Measurements from ENCODE around the gene LHX2. TPM values are rescaled to one million over a fixed set of nuclear protein-coding genes. Genes with fewer than 3 reads are reported as not detected.
"Not testable (repeated sequence)": the region's sequence is repeated elsewhere in the genome, so short reads cannot be mapped to it uniquely, and the experiment has no call there.

Gene LHX2
- total RNA-seq, 3 donors from 2014 or later (not counting 1 experiment from before 2014, with no cell fraction given), result not detected

DNA sequence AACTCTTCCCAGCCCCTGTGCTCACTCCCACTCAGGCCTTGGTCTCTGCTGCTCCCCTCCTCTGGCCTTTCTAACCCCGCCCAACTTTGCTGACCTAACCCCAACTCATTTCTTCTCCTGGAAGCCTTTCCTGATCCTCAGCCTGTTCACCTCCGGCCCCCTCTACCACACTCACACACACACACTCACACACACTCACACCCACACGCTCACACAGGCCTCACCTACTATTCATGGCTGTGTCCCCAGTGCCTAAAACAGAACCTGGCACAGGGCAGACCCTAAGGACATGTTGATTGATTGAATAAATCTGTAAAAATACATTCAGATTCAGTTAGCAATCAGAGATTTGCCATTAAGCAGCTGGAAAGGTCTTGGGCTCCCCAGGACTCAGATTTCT lies 28.5 kb upstream of the LHX2 start:
- intact Hi-C loops (cut with micrococcal nuclease), result no loop called here
- Histone ChIP-seq H3K27me3 (ENCODE audit: control insufficient read depth, insufficient read depth, low read length) (no peaks in the 10 kb centered on the region), H3K27ac (ENCODE audit: low read length) (no peak overlapping the region), H3K4me1 (ENCODE audit: control insufficient read depth, insufficient read depth, low read length) (no peaks in the 10 kb centered on the region), H3K9me3 (ENCODE audit: control insufficient read depth, insufficient read depth, low read length) (no peaks in the 10 kb centered on the region), H3K36me3 (ENCODE audit: control insufficient read depth, insufficient read depth, low read length) (no peaks in the 10 kb centered on the region), H3K4me3 (ENCODE audit: low read length) (no peak overlapping the region)
- ATAC-seq, result no peak
- Mint-ChIP-seq H3K27ac (no peak overlapping the region), H3K36me3 (no peaks in the 10 kb centered on the region), H3K27me3 (ENCODE audit: low read depth in 2 of 2) (peaks cover 36 to 45% of the 10 kb centered on the region in 2 donors), H3K9me3 (no peaks in the 10 kb centered on the region), H3K4me3 (no peak overlapping the region), H3K4me1 (no peaks in the 10 kb centered on the region)
- no peak for DNase-seq
- no peak for TF ChIP-seq CTCF (IDR thresholded peaks at IDR 0.05)
- 70% methylated on average over 3 of the region's 3 CpGs for WGBS (ENCODE audit: insufficient coverage)

GRCh38 chr9:123984802-123985201 lies 26.8 kb upstream of the LHX2 start:
- Histone ChIP-seq H3K27me3 (ENCODE audit: control insufficient read depth, insufficient read depth, low read length) (no peaks in the 10 kb centered on the region), H3K9me3 (ENCODE audit: control insufficient read depth, insufficient read depth, low read length) (no peaks in the 10 kb centered on the region), H3K36me3 (ENCODE audit: control insufficient read depth, insufficient read depth, low read length) (no peaks in the 10 kb centered on the region), H3K4me3 (ENCODE audit: low read length) (no peak overlapping the region), H3K4me1 (ENCODE audit: control insufficient read depth, insufficient read depth, low read length) (no peaks in the 10 kb centered on the region), H3K27ac (ENCODE audit: low read length) (no peak overlapping the region)
- no peak for DNase-seq
- WGBS (ENCODE audit: insufficient coverage), result 79% methylated on average over 3 of the region's 3 CpGs
- no peak overlapping the region for H3K4me3 Mint-ChIP-seq
- no peaks in the 10 kb centered on the region for H3K36me3 Mint-ChIP-seq
- H3K27me3 Mint-ChIP-seq (ENCODE audit: low read depth in 2 of 2), result peaks cover 35 to 42% of the 10 kb centered on the region in 2 donors
- intact Hi-C loops (cut with micrococcal nuclease), result no loop called here
- no peak for ATAC-seq
- no peak for TF ChIP-seq CTCF (IDR thresholded peaks at IDR 0.05)
- no peaks in the 10 kb centered on the region for H3K9me3 Mint-ChIP-seq
- H3K27ac Mint-ChIP-seq, result no peak overlapping the region
- no peaks in the 10 kb centered on the region for H3K4me1 Mint-ChIP-seq

- Histone ChIP-seq H3K27ac (ENCODE audit: low read length) (no peak overlapping the region), H3K36me3 (ENCODE audit: control insufficient read depth, insufficient read depth, low read length) (no peaks in the 10 kb centered on the region), H3K4me1 (ENCODE audit: control insufficient read depth, insufficient read depth, low read length) (no peaks in the 10 kb centered on the region), H3K27me3 (ENCODE audit: control insufficient read depth, insufficient read depth, low read length) (no peaks in the 10 kb centered on the region), H3K4me3 (ENCODE audit: low read length) (no peak overlapping the region), H3K9me3 (ENCODE audit: control insufficient read depth, insufficient read depth, low read length) (no peaks in the 10 kb centered on the region)
- Mint-ChIP-seq H3K36me3 (no peaks in the 10 kb centered on the region), H3K27me3 (ENCODE audit: low read depth in 2 of 2) (peaks cover 34 to 42% of the 10 kb centered on the region in 2 donors), H3K4me1 (no peaks in the 10 kb centered on the region), H3K9me3 (no peaks in the 10 kb centered on the region), H3K4me3 (no peak overlapping the region), H3K27ac (no peak overlapping the region)
- 69% methylated on average over 4 of the region's 4 CpGs for WGBS (ENCODE audit: insufficient coverage)
- DNase-seq, result no peak
- intact Hi-C loops (cut with micrococcal nuclease), result no loop called here
- ATAC-seq, result no peak
- no peak for TF ChIP-seq CTCF (IDR thresholded peaks at IDR 0.05)
Measured at GRCh38 chr9:123985869-123986268, 25.7 kb upstream of the LHX2 start.

GRCh38 chr9:123990427-123990826 lies 21.1 kb upstream of the LHX2 start:
- Histone ChIP-seq H3K4me3 (ENCODE audit: low read length) (no peak overlapping the region), H3K4me1 (ENCODE audit: control insufficient read depth, insufficient read depth, low read length) (no peaks in the 10 kb centered on the region), H3K9me3 (ENCODE audit: control insufficient read depth, insufficient read depth, low read length) (no peaks in the 10 kb centered on the region), H3K27me3 (ENCODE audit: control insufficient read depth, insufficient read depth, low read length) (peaks cover 2% of the 10 kb centered on the region), H3K27ac (ENCODE audit: low read length) (no peak overlapping the region), H3K36me3 (ENCODE audit: control insufficient read depth, insufficient read depth, low read length) (no peaks in the 10 kb centered on the region)
- intact Hi-C loops (cut with micrococcal nuclease), result loop anchor here (2.0 kb wide), 1 partner anchor 16 kb away; no protein-coding TSS in a partner anchor
- Mint-ChIP-seq H3K4me3 (no peak overlapping the region), H3K9me3 (no peaks in the 10 kb centered on the region), H3K27me3 (ENCODE audit: low read depth in 2 of 2) (peaks cover 34 to 55% of the 10 kb centered on the region in 2 donors), H3K36me3 (no peaks in the 10 kb centered on the region), H3K4me1 (no peaks in the 10 kb centered on the region), H3K27ac (no peak overlapping the region)
- no peak for DNase-seq
- TF ChIP-seq CTCF (IDR thresholded peaks at IDR 0.05), result no peak
- no peak for ATAC-seq
- WGBS (ENCODE audit: insufficient coverage), result 55% methylated on average over 5 of the region's 5 CpGs

GRCh38 chr9:123992679-123993078 lies 18.9 kb upstream of the LHX2 start:
- H3K9me3 ChIP-seq (ENCODE audit: control insufficient read depth, insufficient read depth, low read length); H3K36me3 ChIP-seq (ENCODE audit: control insufficient read depth, insufficient read depth, low read length); H3K36me3 Mint-ChIP-seq; H3K9me3 Mint-ChIP-seq; H3K27ac ChIP-seq (ENCODE audit: low read length); H3K4me3 Mint-ChIP-seq; H3K27ac Mint-ChIP-seq; DNase-seq; intact Hi-C loops (cut with micrococcal nuclease); ATAC-seq; H3K4me3 ChIP-seq (ENCODE audit: low read length); H3K4me1 Mint-ChIP-seq: not testable (repeated sequence)
- H3K4me1 ChIP-seq (ENCODE audit: control insufficient read depth, insufficient read depth, low read length), result peaks cover 14% of the 10 kb centered on the region
- H3K27me3 ChIP-seq (ENCODE audit: control insufficient read depth, insufficient read depth, low read length), result peaks cover 16% of the 10 kb centered on the region
- H3K27me3 Mint-ChIP-seq (ENCODE audit: low read depth in 2 of 2), result peaks cover 44 to 62% of the 10 kb centered on the region in 2 donors
- WGBS (ENCODE audit: insufficient coverage), result 68% methylated on average over 6 of the region's 16 CpGs
